ENCODE measurements around the gene BCKDHB. TPM values are rescaled to one million over a fixed set of nuclear protein-coding genes. Genes with fewer than 3 reads are reported as not detected.

Gene BCKDHB
- total RNA-seq, 1 donor from 2014 or later, result 18.5 TPM

Other genes with a start within 250 kb of the BCKDHB start
- 0.76 and 0.98 TPM in 2 replicates for gene ELOVL4, start 159.1 kb upstream of the BCKDHB start, total RNA-seq
- 25.5 and 26.2 TPM in 2 replicates for gene TTK, start 102.0 kb upstream of the BCKDHB start, total RNA-seq

Measured in activated T-helper 2 cell treated with anti-CD3 and anti-CD28 coated beads, Interferon-gamma antibody, Interleukin-2, Interleukin-4, amounts not matched to agents 10 μg/mL and 5 μg/mL and 100 μg/mL, durations not matched to agents 14 hours and 24 hours and 36 hours (primary cell).